ENCODE measurements around the gene ARL16. TPM values are rescaled to one million over a fixed set of nuclear protein-coding genes. Genes with fewer than 3 reads are reported as not detected.
"Not testable (repeated sequence)": the region's sequence is repeated elsewhere in the genome, so short reads cannot be mapped to it uniquely, and the experiment has no call there.

ARL16 gene
- total and polyA plus RNA-seq, 3 donors from 2014 or later = 35.7 to 55.8 (median 44.2) TPM

DNA sequence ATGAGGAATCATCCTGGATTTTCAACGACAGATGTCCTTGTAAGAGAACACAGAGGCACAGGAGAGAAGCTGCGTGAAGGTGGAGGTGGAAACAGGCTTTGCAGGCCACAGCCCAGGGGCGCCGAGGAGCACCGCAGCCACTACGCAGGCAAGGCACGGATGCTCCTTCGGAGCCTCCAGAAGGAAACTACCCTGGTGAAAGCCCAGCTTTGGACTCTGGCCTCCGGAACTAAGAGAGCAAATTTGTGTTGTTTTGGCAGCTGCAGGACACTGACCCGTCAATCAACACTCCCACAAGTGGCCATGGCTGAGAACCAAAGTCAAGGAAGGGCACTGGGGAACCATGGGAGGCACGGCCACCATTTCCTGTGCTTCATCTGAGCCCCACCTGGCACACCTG, 3.4 kb downstream of the ARL16 start:
- no peaks in the 10 kb centered on the region for H3K27me3 ChIP-seq
- TF ChIP-seq POLR2A (IDR thresholded peaks at IDR 0.05) = no peak
- TF ChIP-seq, protein P1, sequence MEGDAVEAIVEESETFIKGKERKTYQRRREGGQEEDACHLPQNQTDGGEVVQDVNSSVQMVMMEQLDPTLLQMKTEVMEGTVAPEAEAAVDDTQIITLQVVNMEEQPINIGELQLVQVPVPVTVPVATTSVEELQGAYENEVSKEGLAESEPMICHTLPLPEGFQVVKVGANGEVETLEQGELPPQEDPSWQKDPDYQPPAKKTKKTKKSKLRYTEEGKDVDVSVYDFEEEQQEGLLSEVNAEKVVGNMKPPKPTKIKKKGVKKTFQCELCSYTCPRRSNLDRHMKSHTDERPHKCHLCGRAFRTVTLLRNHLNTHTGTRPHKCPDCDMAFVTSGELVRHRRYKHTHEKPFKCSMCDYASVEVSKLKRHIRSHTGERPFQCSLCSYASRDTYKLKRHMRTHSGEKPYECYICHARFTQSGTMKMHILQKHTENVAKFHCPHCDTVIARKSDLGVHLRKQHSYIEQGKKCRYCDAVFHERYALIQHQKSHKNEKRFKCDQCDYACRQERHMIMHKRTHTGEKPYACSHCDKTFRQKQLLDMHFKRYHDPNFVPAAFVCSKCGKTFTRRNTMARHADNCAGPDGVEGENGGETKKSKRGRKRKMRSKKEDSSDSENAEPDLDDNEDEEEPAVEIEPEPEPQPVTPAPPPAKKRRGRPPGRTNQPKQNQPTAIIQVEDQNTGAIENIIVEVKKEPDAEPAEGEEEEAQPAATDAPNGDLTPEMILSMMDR (IDR thresholded peaks at IDR 0.05) = no peak
- DNase-seq = no peak
- intact Hi-C loops (cut with DNase I; ENCODE audit: low total_unique reads) = no loop called here
- no peak overlapping the region for H3K27ac ChIP-seq
- 73 to 84% methylated on average over 11 of the region's 11 CpGs for WGBS, 2 donors
- no peaks in the 10 kb centered on the region for H3K9me3 ChIP-seq
- H3K4me3 ChIP-seq = no peak overlapping the region
- no peaks in the 10 kb centered on the region for H3K36me3 ChIP-seq (ENCODE audit: low read depth, missing control alignments)
- peaks cover 23% of the 10 kb centered on the region for H3K4me1 ChIP-seq

DNA sequence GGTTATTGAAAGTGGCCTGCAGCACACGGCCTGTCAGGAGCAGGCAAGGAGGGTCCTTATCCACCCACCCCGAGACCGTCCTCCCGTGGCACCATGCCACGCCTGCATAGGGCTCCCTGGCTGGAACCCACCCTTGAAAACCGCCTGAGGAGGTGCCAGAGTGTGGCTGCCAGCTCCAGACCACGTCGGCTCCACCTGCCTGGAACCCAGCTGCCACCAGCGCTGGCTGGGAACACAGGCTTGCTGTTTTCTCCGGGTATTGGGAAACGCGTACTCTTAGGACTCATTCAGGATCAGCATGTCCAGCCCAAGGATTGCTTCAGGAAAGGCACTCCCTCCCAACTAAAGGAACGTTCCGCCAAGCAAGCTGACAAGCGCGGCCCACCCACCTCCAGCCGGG, 6.7 kb downstream of the ARL16 start:
- WGBS, 2 donors = 90 to 91% methylated on average over 9 to 17 of the region's 17 CpGs
- TF ChIP-seq POLR2A (IDR thresholded peaks at IDR 0.05) = no peak
- TF ChIP-seq, protein P1 (IDR thresholded peaks at IDR 0.05) = no peak
- Histone ChIP-seq H3K36me3 (ENCODE audit: low read depth, missing control alignments) (no peaks in the 10 kb centered on the region), H3K27me3 (no peaks in the 10 kb centered on the region), H3K4me3 (no peak overlapping the region), H3K9me3 (no peaks in the 10 kb centered on the region), H3K27ac (no peak overlapping the region), H3K4me1 (peaks cover 4% of the 10 kb centered on the region)
- intact Hi-C loops (cut with DNase I; ENCODE audit: low total_unique reads) = no loop called here
- no peak for DNase-seq

DNA sequence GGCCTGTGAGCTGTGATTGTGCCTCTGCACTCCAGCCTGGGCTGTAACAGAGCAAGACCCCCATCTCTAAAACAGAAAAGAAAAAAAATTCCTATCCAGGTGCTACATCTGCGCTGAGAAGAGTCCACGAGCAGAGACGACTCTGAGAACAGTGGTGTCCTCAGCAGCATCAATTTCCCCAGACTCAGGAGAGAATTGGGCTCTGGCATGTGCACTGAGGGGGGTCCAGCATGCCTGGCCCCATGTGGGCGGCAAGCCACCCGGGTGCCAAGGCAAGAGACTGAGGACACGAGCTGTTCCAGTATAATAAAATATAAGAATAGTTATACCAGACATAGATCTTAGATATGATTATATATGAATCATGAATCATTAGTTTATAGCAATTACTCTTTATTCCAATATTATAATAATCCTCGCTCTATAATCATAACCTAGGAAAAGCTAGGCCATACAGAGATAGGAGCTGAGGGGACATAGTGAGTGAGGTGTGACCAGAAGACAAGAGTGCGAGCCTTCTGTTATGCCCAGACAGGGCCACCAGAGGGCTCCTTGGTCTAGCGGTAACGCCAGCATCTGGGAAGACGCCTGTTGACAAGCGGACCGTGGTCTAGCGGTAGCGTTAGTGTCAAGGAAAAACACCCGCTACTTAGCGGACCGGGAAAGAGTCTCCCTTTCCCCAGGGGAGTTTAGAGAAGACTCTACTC, 7.9 kb downstream of the ARL16 start:
- WGBS, 2 donors = 48 to 53% methylated on average over 15 to 18 of the region's 18 CpGs
- DNase-seq = peak; percentile 43
- H3K36me3 ChIP-seq (ENCODE audit: low read depth, missing control alignments); H3K27me3 ChIP-seq; H3K4me3 ChIP-seq; intact Hi-C loops (cut with DNase I; ENCODE audit: low total_unique reads); H3K27ac ChIP-seq; H3K9me3 ChIP-seq; H3K4me1 ChIP-seq: not testable (repeated sequence)
- TF ChIP-seq, protein P1 (IDR thresholded peaks at IDR 0.05) = peak; percentile 15 to 60 (median 51)

DNA sequence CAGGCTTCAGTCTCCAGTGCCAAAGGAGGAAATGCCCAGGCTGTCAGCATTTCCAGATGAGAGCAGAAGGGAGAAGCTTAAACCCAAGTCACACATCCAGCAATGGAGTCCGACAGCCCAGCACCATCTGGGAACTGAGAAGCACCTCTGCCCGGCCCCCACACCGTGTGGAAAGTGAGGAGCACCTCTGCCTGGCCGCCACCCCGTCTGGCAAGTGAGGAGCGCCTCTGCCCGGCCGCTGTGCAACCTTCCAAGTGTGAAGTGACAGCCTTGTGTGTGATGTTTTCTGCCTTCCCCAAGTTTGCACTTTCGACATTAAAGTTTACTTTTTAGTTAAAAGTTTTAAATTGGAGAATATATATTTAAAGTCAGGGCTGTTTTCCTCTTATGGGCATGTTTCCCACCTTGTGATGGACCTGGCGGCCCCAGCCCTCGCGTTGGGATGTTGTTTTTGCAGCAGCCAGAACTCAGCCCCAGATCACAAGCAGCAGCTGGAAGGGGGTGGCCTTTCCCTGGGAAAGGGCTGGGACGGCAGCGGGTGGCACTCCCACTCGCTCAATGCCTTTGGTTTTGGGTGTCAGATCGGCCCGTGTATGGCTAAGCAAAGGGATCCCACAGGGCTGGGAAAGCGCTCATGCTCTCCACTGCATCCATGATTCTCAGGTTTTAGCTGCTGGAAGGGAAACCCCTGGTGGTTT, 9.9 kb downstream of the ARL16 start:
- no peaks in the 10 kb centered on the region for H3K27me3 ChIP-seq
- H3K27ac ChIP-seq = no peak overlapping the region
- TF ChIP-seq POLR2A (IDR thresholded peaks at IDR 0.05) = no peak
- TF ChIP-seq, protein P1 (IDR thresholded peaks at IDR 0.05) = no peak
- WGBS, 2 donors = 79 to 81% methylated on average over 18 of the region's 18 CpGs
- no peak for DNase-seq
- intact Hi-C loops (cut with DNase I; ENCODE audit: low total_unique reads) = no loop called here
- no peaks in the 10 kb centered on the region for H3K4me1 ChIP-seq
- no peaks in the 10 kb centered on the region for H3K9me3 ChIP-seq
- no peaks in the 10 kb centered on the region for H3K36me3 ChIP-seq (ENCODE audit: low read depth, missing control alignments)
- H3K4me3 ChIP-seq = no peak overlapping the region

All from testis (tissue), 3 donors.